Measurements from ENCODE around the gene DNAJB4.

Gene DNAJB4

GRCh38 chr1:78047106-78047505 lies 42.4 kb downstream of the DNAJB4 start:
- TF ChIP-seq CTCF (IDR thresholded peaks at IDR 0.05; ENCODE audit: extremely low read depth, missing control alignments): no peak

GRCh38 chr1:78047631-78048030 lies 42.9 kb downstream of the DNAJB4 start:
- DNase-seq (ENCODE audit: low spot score): no peak
- no peak for TF ChIP-seq CTCF (IDR thresholded peaks at IDR 0.05; ENCODE audit: extremely low read depth, missing control alignments)

More at GRCh38 chr1:78047106-78047505, 42.4 kb downstream of the DNAJB4 start:
- DNase-seq (ENCODE audit: low spot score): no peak

GRCh38 chr1:78048446-78048845 lies 43.7 kb downstream of the DNAJB4 start:
- TF ChIP-seq CTCF (IDR thresholded peaks at IDR 0.05; ENCODE audit: extremely low read depth, missing control alignments): no peak
- DNase-seq (ENCODE audit: low spot score): no peak

GRCh38 chr1:78049396-78049795 lies 44.7 kb downstream of the DNAJB4 start:
- TF ChIP-seq CTCF (IDR thresholded peaks at IDR 0.05; ENCODE audit: extremely low read depth, missing control alignments): no peak
- DNase-seq (ENCODE audit: low spot score): no peak

GRCh38 chr1:78051005-78051404 lies 46.3 kb downstream of the DNAJB4 start:
- no peak for DNase-seq (ENCODE audit: low spot score)
- no peak for TF ChIP-seq CTCF (IDR thresholded peaks at IDR 0.05; ENCODE audit: extremely low read depth, missing control alignments)

- TF ChIP-seq CTCF (IDR thresholded peaks at IDR 0.05; ENCODE audit: extremely low read depth, missing control alignments): no peak
- no peak for DNase-seq (ENCODE audit: low spot score)
These were observed 48.1 kb downstream of the DNAJB4 start for GRCh38 chr1:78052685-78053405.

- no peak for DNase-seq (ENCODE audit: low spot score)
- TF ChIP-seq CTCF (IDR thresholded peaks at IDR 0.05; ENCODE audit: extremely low read depth, missing control alignments): no peak
These were observed 48.8 kb downstream of the DNAJB4 start for GRCh38 chr1:78053498-78053897.
